ENCODE data around the gene NRG2. TPM values are rescaled to one million over a fixed set of nuclear protein-coding genes. Genes with fewer than 3 reads are reported as not detected.

The NRG2 gene
- total RNA-seq, 4 donors from 2014 or later = 2.5 to 21.2 (median 4.5) TPM; not detected in 1

GRCh38 chr5:139816566-139816965 lies 226.5 kb downstream of the NRG2 start:
- TF ChIP-seq POLR2A (IDR thresholded peaks at IDR 0.05) (no peak), CTCF (IDR thresholded peaks at IDR 0.05) (no peak)
- Histone ChIP-seq H3K27me3 (no peaks in the 10 kb centered on the region), H3K27ac (no peak overlapping the region), H3K4me3 (no peak overlapping the region), H3K9me3 (no peaks in the 10 kb centered on the region), H3K4me1 (no peaks in the 10 kb centered on the region), H3K36me3 (no peaks in the 10 kb centered on the region)
- DNase-seq = no peak
- intact Hi-C loops (cut with DNase I; ENCODE audit: low total_unique reads) = no loop called here

GRCh38 chr5:139814704-139815280 lies 228.3 kb downstream of the NRG2 start:
- Histone ChIP-seq H3K36me3 (no peaks in the 10 kb centered on the region), H3K4me3 (no peak overlapping the region), H3K9me3 (no peaks in the 10 kb centered on the region), H3K27ac (no peak overlapping the region), H3K27me3 (no peaks in the 10 kb centered on the region), H3K4me1 (no peaks in the 10 kb centered on the region)
- TF ChIP-seq CTCF (IDR thresholded peaks at IDR 0.05) (no peak), POLR2A (IDR thresholded peaks at IDR 0.05) (no peak)
- intact Hi-C loops (cut with DNase I; ENCODE audit: low total_unique reads) = no loop called here
- no peak for DNase-seq

- no peaks in the 10 kb centered on the region for H3K36me3 ChIP-seq
- H3K4me3 ChIP-seq = no peak overlapping the region
- TF ChIP-seq CTCF (IDR thresholded peaks at IDR 0.05) = no peak
- TF ChIP-seq POLR2A (IDR thresholded peaks at IDR 0.05) = no peak
- DNase-seq = no peak
- H3K27me3 ChIP-seq = no peaks in the 10 kb centered on the region
- no peaks in the 10 kb centered on the region for H3K4me1 ChIP-seq
- intact Hi-C loops (cut with DNase I; ENCODE audit: low total_unique reads) = no loop called here
- H3K27ac ChIP-seq = no peak overlapping the region
- H3K9me3 ChIP-seq = no peaks in the 10 kb centered on the region
These were observed 228.9 kb downstream of the NRG2 start for GRCh38 chr5:139814191-139814601.

GRCh38 chr5:139812836-139813805 lies 230.0 kb downstream of the NRG2 start:
- H3K9me3 ChIP-seq = no peaks in the 10 kb centered on the region
- H3K4me1 ChIP-seq = no peaks in the 10 kb centered on the region
- intact Hi-C loops (cut with DNase I; ENCODE audit: low total_unique reads) = no loop called here
- DNase-seq = no peak
- TF ChIP-seq CTCF (IDR thresholded peaks at IDR 0.05) = no peak
- no peak for TF ChIP-seq POLR2A (IDR thresholded peaks at IDR 0.05)
- H3K27me3 ChIP-seq = no peaks in the 10 kb centered on the region
- H3K27ac ChIP-seq = no peak overlapping the region
- H3K36me3 ChIP-seq = no peaks in the 10 kb centered on the region
- H3K4me3 ChIP-seq = no peak overlapping the region

- TF ChIP-seq CTCF (IDR thresholded peaks at IDR 0.05) (no peak), POLR2A (IDR thresholded peaks at IDR 0.05) (no peak)
- no peaks in the 10 kb centered on the region for H3K27me3 ChIP-seq
- DNase-seq = no peak
These were observed 230.8 kb downstream of the NRG2 start for GRCh38 chr5:139812323-139812722.

More at GRCh38 chr5:139812323-139812722, 230.8 kb downstream of the NRG2 start:
- Histone ChIP-seq H3K27ac (no peak overlapping the region), H3K4me1 (no peaks in the 10 kb centered on the region), H3K9me3 (no peaks in the 10 kb centered on the region), H3K36me3 (no peaks in the 10 kb centered on the region), H3K4me3 (no peak overlapping the region)
- intact Hi-C loops (cut with DNase I; ENCODE audit: low total_unique reads) = no loop called here

Data from uterus (tissue), 4 donors.